T-helper 1 cell treated with Interleukin-12 subunit alpha and Interleukin-12 subunit beta and Interleukin-4 antibody, amounts not matched to agents 30 μg/mL and 1 μg/mL, for 36 hours (primary cell): ENCODE results near the gene SPECC1.
"Not testable (repeated sequence)": the region's sequence is repeated elsewhere in the genome, so short reads cannot be mapped to it uniquely, and the experiment has no call there.

Experiments
- H3K27ac Mint-ChIP-seq: one replicate; pipeline ENCODE4 v1.8.0; 2021; ENCODE audit warnings: mild to moderate bottlenecking, mixed read lengths
- H3K27me3 Mint-ChIP-seq: one replicate; pipeline ENCODE4 v1.8.0; 2021; ENCODE audit warnings: low read depth, mixed read lengths
- H3K36me3 Mint-ChIP-seq: one replicate; pipeline ENCODE4 v1.8.0; 2021; ENCODE audit warnings: low read depth, mixed read lengths
- H3K4me1 Mint-ChIP-seq: one replicate; pipeline ENCODE4 v1.8.0; 2021; ENCODE audit warnings: low read depth, mixed read lengths
- H3K4me3 Mint-ChIP-seq: one replicate; pipeline ENCODE4 v1.8.0; 2021; ENCODE audit warnings: mild to moderate bottlenecking, moderate library complexity, mixed read lengths
- H3K9me3 Mint-ChIP-seq: one replicate; pipeline ENCODE4 v1.8.0; 2021; ENCODE audit warnings: mixed read lengths

The SPECC1 gene

DNA sequence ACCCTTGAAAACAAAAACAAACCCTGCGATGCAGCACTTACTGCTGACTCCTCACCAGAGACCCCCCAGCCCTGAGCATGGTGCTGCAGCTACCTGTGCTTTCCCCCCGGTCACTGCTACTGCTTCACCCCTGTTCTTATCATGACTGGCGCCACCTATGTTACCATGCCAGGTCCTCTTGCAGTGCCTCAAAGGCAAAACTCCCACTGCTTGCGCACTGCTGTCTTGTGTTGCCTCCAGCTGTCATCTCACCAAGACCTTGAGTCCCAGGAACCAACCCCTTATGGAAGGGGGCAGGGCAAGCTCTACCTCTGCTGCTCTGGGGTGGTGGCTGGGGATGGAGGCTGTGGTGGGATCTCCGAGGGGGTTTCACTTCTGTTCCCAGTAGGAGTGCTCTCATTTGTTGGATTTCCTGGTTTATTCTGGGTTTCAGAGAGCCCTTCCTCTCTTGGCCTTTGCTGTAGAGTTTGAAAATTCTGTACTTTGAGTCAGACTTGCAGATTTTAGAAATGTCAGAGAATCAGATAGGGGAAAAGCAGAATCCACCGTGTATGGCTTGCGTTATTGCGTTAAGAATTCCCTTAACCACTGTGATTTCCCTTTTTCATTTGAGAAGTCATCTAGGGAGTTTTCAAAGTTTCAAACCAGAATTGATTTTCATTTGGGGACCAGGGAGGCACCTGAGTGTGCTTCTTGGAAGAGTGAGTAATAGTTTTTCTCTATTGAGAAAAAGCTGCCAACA lies 96.6 kb downstream of the SPECC1 start:
- Mint-ChIP-seq H3K9me3 (no peaks in the 10 kb centered on the region), H3K27ac (no peak overlapping the region), H3K4me3 (no peak overlapping the region), H3K4me1 (no peaks in the 10 kb centered on the region), H3K36me3 (no peaks in the 10 kb centered on the region), H3K27me3 (peaks cover 20% of the 10 kb centered on the region)

DNA sequence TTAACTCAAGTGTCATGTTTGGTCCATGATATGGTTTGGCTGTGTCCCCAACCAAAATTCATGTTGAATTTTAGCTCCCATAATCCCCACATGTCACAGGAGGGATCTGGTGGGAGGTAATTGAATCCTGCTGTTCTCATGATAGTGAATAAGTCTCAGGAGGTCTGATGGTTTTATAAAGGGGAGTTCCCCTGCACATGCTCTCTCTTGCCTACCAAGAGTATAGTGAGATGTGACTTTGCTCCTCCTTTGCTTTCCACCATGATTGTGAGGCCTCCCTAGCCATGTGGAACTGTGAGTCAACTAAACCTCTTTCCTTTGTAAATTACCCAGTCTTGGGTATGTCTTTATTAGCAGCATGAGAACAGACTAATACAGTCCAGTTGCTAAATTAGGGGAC lies 97.3 kb downstream of the SPECC1 start:
- not testable (repeated sequence) for H3K9me3 Mint-ChIP-seq, H3K27ac Mint-ChIP-seq, H3K4me1 Mint-ChIP-seq, H3K36me3 Mint-ChIP-seq, H3K4me3 Mint-ChIP-seq
- peaks cover 23% of the 10 kb centered on the region for H3K27me3 Mint-ChIP-seq

DNA sequence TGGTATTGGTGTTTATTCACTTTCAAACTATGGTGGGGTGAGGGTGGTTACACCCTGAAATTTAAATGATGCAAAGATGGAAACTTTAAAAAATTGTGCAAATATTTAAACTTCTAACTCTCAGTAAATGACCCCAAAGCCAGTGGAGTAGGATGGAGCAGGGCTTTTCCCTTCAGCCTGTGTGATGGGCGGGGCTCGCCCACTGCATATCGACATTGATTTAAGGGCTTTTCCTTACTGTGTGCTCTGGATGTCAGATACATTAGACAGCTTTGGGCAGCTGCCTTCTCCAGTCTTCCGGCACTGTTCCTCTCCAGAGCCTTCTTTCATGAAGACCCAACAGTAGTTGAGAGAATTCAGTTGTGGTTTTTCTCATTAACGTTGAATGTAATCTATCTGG lies 99.9 kb downstream of the SPECC1 start:
- Mint-ChIP-seq H3K27ac (no peak overlapping the region), H3K36me3 (no peaks in the 10 kb centered on the region), H3K4me3 (no peak overlapping the region), H3K27me3 (peaks cover 27% of the 10 kb centered on the region), H3K4me1 (no peaks in the 10 kb centered on the region), H3K9me3 (no peaks in the 10 kb centered on the region)

DNA sequence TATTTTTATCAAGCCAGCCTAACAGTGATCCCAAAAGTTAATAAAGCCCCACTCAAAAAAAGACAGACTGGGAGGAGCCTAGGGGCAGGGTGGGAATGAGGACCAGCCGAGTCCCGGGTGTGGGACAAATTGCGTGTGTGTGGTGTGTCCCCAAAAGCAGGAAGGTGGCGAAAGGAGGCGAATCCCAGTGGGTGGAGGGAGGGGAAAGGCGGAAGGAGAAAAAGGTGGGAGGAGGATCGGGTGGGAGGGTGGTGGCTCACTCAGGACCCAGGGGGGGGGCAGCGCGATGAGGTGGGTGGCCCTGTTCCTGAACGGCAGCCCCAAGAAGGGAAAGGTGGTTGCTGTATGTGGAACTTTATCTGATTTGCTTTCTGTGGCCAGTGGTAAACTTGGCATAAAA lies 102.4 kb downstream of the SPECC1 start:
- H3K27ac Mint-ChIP-seq: no peak overlapping the region
- H3K27me3 Mint-ChIP-seq: peaks cover 34% of the 10 kb centered on the region
- no peaks in the 10 kb centered on the region for H3K9me3 Mint-ChIP-seq
- no peaks in the 10 kb centered on the region for H3K4me1 Mint-ChIP-seq
- no peaks in the 10 kb centered on the region for H3K36me3 Mint-ChIP-seq
- H3K4me3 Mint-ChIP-seq: no peak overlapping the region

DNA sequence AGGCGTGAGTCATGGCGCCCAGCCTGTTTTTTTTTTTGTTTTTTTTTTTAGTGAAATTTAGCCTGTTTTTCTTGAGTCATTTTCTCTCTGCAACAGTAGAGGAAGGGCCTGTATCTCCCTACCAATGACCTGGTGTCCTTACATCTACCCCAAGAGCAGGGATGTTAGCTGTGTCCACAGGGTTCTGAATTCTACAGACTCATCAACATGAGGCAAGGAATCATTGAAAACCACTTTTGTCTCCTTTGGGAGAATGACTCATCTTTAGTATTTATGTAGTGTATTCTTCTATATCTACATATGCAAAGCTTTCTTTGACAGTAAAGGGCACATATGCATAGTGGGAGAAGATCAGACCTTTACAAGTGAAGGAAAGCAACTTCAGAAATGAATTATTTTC lies 105.3 kb downstream of the SPECC1 start:
- Mint-ChIP-seq H3K9me3 (no peaks in the 10 kb centered on the region), H3K27ac (no peak overlapping the region), H3K27me3 (peaks cover 40% of the 10 kb centered on the region), H3K36me3 (no peaks in the 10 kb centered on the region), H3K4me1 (peaks cover 2% of the 10 kb centered on the region), H3K4me3 (no peak overlapping the region)

DNA sequence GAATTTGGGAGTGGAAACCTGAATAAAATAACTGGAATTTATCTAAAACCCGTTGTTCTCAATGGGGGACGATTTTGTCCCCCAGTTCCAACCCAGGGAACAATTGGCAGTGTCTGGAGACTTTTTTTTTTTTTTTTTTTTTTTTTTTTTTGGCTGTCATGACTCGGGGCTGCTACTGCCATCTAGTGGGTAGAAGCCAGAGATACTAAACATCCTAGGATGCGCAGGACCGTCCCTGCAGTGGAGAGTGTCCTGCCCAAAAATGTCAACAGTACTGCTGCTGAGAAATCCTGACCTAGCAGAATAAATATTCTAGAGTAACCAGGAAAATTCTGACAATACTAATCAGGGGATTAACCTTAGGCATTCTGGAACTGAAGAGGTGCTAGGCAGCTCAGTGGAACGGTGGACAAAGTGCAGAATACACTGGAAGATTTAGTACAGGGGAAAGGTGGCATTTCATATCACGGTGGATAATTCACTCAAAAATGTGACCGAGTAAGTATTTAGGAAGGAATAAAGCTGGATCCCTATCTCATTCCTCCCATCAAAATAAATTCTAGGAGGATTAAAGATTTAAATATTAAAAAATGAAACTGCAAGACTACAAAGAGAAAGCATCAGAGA lies 107.6 kb downstream of the SPECC1 start:
- no peaks in the 10 kb centered on the region for H3K9me3 Mint-ChIP-seq
- H3K4me3 Mint-ChIP-seq: no peak overlapping the region
- no peak overlapping the region for H3K27ac Mint-ChIP-seq

DNA sequence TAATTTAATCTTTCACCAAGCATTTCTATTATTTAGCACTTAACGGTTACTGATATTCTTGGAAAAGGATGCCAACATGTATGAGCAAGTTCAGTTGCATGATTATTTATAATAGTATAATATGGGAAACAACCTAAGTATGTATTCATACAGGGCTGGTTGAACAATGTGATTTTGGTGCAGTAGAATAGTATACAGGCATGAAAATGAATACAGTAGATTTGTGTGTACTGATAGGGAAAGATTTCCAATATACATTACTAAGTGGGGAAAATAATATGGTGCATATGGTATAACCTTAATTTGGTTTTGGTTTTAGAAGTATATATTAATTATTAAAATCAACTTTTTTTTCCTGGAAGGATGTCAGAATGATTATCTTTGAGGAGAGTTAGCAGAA lies 109.1 kb downstream of the SPECC1 start:
- H3K36me3 Mint-ChIP-seq: no peaks in the 10 kb centered on the region
- peaks cover 19% of the 10 kb centered on the region for H3K27me3 Mint-ChIP-seq
- no peak overlapping the region for H3K4me3 Mint-ChIP-seq
- H3K27ac Mint-ChIP-seq: no peak overlapping the region
- H3K4me1 Mint-ChIP-seq: peaks cover 2% of the 10 kb centered on the region
- H3K9me3 Mint-ChIP-seq: no peaks in the 10 kb centered on the region

More for the DNA sequence above, 107.6 kb downstream of the SPECC1 start:
- H3K27me3 Mint-ChIP-seq: peaks cover 28% of the 10 kb centered on the region
- H3K36me3 Mint-ChIP-seq: no peaks in the 10 kb centered on the region
- peaks cover 2% of the 10 kb centered on the region for H3K4me1 Mint-ChIP-seq

DNA sequence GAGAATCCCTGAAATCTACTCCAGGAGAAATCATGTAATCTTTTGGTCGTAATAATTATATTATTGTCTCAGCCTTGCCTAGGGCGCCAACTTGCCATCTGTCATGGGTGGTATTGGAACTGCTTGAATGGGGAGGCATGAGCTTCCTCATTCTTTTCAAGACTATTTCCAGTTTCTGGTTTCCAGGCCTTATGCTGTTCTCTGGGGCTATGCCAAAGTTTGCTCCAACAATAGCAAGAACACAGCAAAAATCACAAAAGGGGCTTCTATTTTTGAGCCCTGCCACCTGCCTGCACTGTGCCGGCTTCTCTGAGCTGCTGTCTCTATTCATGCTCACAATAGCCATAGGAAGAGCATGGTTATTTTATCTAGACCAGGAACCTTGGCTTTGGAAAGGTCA lies 111.7 kb downstream of the SPECC1 start:
- Mint-ChIP-seq H3K36me3 (no peaks in the 10 kb centered on the region), H3K9me3 (no peaks in the 10 kb centered on the region), H3K27ac (no peak overlapping the region), H3K4me1 (peaks cover 2% of the 10 kb centered on the region), H3K27me3 (peaks cover 10% of the 10 kb centered on the region), H3K4me3 (no peak overlapping the region)

DNA sequence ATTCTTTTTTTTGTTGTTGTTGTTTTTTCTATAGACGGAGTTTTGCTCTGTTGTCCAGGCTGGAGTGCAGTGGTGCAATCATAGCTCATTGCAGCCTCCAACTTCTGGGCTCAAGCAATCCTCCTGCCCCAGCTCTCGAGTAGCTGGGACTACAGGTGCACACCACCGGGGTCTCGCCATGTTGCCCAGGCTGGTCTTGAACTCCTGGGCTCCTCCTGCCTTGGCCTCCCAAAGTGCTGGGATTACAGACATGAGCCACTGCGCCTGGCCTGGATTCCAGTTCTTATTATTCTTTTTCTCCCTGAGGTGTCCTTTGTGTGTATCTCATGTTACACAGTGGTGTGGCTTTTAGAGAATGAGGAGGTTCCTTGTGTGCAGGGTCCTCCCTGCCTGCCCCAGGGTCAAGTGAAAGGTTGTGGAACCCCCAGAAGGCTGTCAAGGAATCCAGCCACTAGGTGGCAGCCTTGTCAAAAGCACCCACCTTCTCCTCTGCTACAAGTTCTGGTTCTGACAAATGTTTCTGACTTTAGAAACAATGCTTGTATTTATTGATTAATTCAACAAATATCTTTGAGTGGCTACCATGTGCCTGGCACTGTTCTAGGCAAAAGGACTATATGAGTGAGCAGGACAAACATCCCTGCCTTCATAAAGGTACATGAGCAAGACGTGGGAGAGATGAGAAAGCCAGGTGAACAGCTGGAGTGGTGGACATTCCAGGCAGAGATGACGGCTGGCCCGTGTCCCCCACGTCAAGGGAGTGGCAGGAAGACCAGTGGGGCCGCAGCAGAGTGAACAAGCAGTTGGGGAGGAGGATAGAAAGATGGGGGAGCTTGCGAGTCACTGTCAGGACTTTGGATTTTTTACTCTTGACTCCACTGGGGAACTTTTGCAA lies 112.4 kb downstream of the SPECC1 start:
- no peaks in the 10 kb centered on the region for H3K9me3 Mint-ChIP-seq
- H3K4me3 Mint-ChIP-seq: no peak overlapping the region
- peaks cover 15% of the 10 kb centered on the region for H3K27me3 Mint-ChIP-seq
- no peak overlapping the region for H3K27ac Mint-ChIP-seq
- peaks cover 2% of the 10 kb centered on the region for H3K4me1 Mint-ChIP-seq
- H3K36me3 Mint-ChIP-seq: no peaks in the 10 kb centered on the region

DNA sequence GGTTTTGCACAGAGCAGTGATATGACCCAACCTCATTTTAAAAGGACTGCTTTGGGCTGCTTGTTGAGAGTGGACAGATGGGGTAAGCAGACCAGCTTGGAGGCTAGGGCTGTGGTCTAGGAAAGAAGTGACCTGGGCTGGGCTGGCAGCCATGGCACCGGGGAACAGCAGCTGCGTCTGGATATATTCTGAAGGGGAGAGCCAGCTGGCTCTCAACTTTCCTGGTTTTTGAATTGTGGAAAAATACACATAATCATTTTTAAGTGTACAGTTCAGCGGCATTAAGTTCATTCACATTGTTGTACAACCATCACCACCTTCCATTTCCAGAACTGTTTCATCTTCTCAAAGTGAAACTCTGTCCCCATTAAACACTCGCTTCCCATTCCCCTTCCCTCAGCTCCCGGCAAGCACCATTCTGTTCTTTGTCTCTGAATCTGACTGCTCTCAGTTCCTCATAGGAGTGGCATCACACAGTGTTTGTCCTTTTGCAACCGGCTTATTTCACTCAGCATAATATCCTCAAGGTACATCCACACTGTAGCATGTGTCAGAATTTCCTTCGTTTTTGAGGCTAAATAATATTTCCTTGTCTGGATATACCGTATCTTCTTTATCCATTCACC lies 113.2 kb downstream of the SPECC1 start:
- H3K27me3 Mint-ChIP-seq: peaks cover 17% of the 10 kb centered on the region
- H3K9me3 Mint-ChIP-seq: no peaks in the 10 kb centered on the region
- H3K27ac Mint-ChIP-seq: no peak overlapping the region
- H3K36me3 Mint-ChIP-seq: no peaks in the 10 kb centered on the region
- no peak overlapping the region for H3K4me3 Mint-ChIP-seq
- no peaks in the 10 kb centered on the region for H3K4me1 Mint-ChIP-seq

DNA sequence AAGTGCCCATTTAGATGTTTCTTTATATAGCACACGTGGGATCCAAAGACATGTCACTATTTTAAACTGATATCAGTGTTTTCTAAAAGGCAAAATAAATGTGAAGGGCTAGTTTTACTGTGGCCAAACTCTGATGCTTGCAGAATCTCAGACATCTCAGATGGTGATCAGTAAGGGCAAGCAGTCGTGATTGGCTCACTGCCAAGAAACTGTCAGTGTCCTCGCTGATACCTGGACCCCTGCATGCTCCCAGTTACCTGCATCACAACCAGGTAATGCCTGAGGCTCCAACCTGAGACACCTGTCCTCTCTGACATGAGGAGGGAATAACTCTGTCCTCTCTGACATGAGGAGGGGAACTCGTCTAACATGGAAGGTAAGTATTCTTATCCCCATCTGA lies 114.0 kb downstream of the SPECC1 start:
- Mint-ChIP-seq H3K27ac (no peak overlapping the region), H3K9me3 (no peaks in the 10 kb centered on the region), H3K27me3 (peaks cover 24% of the 10 kb centered on the region), H3K4me1 (no peaks in the 10 kb centered on the region), H3K4me3 (no peak overlapping the region), H3K36me3 (no peaks in the 10 kb centered on the region)

DNA sequence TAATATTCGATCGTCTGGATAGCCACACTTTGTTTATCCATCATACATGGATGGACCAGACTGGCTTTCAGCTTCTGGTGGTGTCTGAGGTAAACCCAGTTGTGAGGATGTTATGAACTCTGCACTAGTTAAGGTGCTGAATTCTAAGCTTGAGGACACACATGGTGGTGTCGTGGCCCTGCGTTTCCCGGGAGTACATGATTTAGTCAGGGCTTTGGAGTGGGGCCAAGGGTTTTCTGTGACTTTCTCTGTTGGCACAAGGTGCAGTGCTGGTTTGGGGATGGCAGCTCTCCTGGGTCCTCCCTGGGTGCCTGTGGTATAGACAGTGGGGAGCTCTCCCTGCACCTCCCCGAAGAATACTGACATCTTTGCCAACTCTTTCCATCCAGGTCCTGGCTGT lies 116.6 kb downstream of the SPECC1 start:
- Mint-ChIP-seq H3K9me3 (no peaks in the 10 kb centered on the region), H3K27me3 (peaks cover 25% of the 10 kb centered on the region), H3K4me3 (no peak overlapping the region), H3K27ac (no peak overlapping the region), H3K36me3 (no peaks in the 10 kb centered on the region), H3K4me1 (no peaks in the 10 kb centered on the region)

DNA sequence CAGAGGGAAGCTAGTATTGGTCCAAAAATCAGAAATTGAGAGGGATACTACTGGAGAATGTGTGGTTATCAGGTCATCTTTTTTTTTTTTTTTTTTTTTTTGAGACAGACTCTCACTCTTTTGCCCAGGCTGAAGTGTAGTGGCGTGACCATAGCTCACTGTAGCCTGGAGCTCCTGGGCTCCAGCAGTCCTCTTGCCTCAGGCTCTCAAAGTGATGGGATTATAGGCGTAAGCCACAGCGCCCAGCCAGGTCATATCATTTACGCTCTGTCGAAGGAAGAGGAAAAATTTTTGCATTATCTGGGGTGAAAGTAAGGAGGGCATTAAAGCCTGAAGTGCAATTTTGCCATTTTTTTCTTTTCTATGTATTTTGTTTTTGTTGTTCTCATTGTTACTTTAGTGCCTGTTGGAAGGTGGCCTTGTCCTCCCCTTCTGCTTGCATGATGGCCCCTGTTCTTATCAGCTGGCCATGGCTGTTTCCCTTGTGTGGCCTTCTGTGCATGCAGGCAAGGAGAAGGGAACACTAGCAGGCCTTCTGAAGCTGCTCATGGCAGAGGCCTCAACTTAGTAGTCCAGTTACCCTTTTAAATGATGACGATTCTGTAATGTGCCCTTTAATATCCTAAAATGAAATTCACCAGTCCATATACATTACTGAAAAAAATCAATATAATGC lies 118.3 kb downstream of the SPECC1 start:
- Mint-ChIP-seq H3K4me1 (no peaks in the 10 kb centered on the region), H3K27me3 (peaks cover 30% of the 10 kb centered on the region), H3K27ac (no peak overlapping the region), H3K9me3 (no peaks in the 10 kb centered on the region), H3K36me3 (no peaks in the 10 kb centered on the region), H3K4me3 (no peak overlapping the region)

DNA sequence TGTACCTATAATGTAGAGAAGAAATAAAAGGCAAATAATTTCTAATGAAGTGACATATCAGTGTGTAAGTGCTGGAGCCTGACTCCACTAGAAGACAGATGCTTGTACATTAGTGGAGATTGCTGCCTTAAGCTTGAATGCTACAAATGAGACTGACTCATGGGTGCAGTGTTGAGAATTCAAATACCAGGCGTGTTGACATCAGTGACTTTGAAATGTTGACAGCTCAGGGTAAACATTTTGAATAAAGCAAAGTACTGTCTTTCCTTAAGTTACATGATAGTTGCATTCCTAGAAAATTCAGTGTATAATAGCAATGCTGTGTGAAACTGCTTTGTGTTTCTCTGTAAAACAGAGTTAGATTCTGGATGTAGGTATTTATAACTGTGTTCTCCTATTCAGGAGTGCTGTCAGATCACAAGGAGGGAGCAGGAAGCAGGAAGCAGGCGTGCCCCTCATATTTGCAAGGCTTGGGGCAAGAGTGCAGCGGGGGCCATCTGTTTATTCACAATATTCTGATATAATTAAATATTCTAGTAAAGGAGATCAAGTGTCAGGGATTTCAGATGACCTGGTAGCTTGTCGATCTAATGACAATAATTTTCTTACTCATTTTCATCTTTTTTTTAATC lies 119.0 kb downstream of the SPECC1 start:
- no peak overlapping the region for H3K27ac Mint-ChIP-seq
- no peaks in the 10 kb centered on the region for H3K36me3 Mint-ChIP-seq
- H3K9me3 Mint-ChIP-seq: no peaks in the 10 kb centered on the region
- H3K4me3 Mint-ChIP-seq: no peak overlapping the region
- H3K27me3 Mint-ChIP-seq: peaks cover 32% of the 10 kb centered on the region
- no peaks in the 10 kb centered on the region for H3K4me1 Mint-ChIP-seq
